ENCODE results near the gene SF3B3.

DNA sequence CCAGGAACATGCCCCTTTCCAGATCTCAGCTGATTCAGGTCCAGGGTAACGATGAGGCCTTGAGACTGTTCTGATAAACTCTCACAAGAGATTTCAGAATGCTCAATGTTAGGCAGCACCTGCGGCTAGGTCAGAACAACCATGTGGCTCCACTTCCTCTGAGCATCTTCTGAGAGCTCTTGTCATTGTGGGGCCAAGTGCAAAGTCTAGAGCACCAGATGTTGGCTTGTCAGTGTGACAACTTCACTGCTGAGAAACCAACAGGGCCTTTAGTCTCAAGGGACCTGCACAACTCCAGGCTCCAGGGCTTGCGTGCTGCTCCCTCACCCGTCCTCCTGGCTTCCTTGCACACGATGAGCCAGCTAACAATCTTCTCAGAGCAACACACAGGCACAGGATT lies 40.2 kb upstream of the SF3B3 start:
- TF ChIP-seq EZH2phosphoT487 (IDR thresholded peaks at IDR 0.05; ENCODE audit: borderline replicate concordance, low read depth, low read length), result no peak
- TF ChIP-seq, protein P1, sequence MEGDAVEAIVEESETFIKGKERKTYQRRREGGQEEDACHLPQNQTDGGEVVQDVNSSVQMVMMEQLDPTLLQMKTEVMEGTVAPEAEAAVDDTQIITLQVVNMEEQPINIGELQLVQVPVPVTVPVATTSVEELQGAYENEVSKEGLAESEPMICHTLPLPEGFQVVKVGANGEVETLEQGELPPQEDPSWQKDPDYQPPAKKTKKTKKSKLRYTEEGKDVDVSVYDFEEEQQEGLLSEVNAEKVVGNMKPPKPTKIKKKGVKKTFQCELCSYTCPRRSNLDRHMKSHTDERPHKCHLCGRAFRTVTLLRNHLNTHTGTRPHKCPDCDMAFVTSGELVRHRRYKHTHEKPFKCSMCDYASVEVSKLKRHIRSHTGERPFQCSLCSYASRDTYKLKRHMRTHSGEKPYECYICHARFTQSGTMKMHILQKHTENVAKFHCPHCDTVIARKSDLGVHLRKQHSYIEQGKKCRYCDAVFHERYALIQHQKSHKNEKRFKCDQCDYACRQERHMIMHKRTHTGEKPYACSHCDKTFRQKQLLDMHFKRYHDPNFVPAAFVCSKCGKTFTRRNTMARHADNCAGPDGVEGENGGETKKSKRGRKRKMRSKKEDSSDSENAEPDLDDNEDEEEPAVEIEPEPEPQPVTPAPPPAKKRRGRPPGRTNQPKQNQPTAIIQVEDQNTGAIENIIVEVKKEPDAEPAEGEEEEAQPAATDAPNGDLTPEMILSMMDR (conservative IDR thresholded peaks at IDR 0.05; ENCODE audit: low read length), result no peak

Measured in OCI-LY7 (cell line).